HepG2 (cell line): ENCODE measurements around the gene GYS1. TPM values are rescaled to one million over a fixed set of nuclear protein-coding genes. Genes with fewer than 3 reads are reported as not detected.
"Not testable (repeated sequence)": the region's sequence is repeated elsewhere in the genome, so short reads cannot be mapped to it uniquely, and the experiment has no call there.

Experiments used
- ATAC-seq: fragments of 200-7000 bp; cut with Tn5 transposase; 3 replicates; pipeline ENCODE4 v1.9.1; 2020; ENCODE audit warnings: mild to moderate bottlenecking, moderate library complexity
- BruUV-seq: library from RNA; stranded (reverse); fragments of 400-500 nt; replicated peaks from 2 replicates; lab custom pipeline; 2021; lab: Mats Ljungman, UMichigan
- CTCF ChIA-PET: fragments of 300-600 bp; formaldehyde crosslinking; extraction: SDS; loops from one replicate; lab custom pipeline; 2021; ENCODE audit warnings: low total read pairs, inconsistent platforms, low intra/inter-chr PET ratio; lab: Yijun Ruan, JAX
- POLR2A ChIA-PET: fragments of 350-600 bp; sonication (Branson Sonifier 250); formaldehyde crosslinking; loops from one replicate; lab custom pipeline; 2020; ENCODE audit warnings: antibody characterized with exemption, inconsistent platforms; lab: Yijun Ruan, JAX
- DNase-seq: peaks from one replicate; pipeline ENCODE4 v3.0.0-alpha.2; 2015; ENCODE audit warnings: low spot score
- FAIRE-seq: peaks from 3 replicates; lab custom pipeline; 2011; peaks lifted over from hg19 to GRCh38; lab: Jason Lieb, UNC
- H2AFZ ChIP-seq: one replicate; pipeline ENCODE4 v1.6.1; 2011; ENCODE audit warnings: low read length, inconsistent platforms
- H3K27ac ChIP-seq: fragments of 300-600 bp; 3 replicates; pipeline ENCODE4 v1.8.0; 2011; ENCODE audit warnings: mixed run types, mild to moderate bottlenecking, mixed read lengths, low read length, inconsistent platforms; ENCODE audit not compliant: insufficient read depth; ENCODE audit errors: extremely low read length
- H3K27me3 ChIP-seq, 2 experiments: fragments of 200-600 bp in 1 of 2; 2 replicates in 1 of 2; 3 replicates in 1 of 2; pipeline versions ENCODE4 v1.6.0 to v1.8.0; 2011; ENCODE audit warnings: low read length in 2 of 2, mild to moderate bottlenecking in 2 of 2, moderate library complexity in 2 of 2, inconsistent platforms in 1 of 2; ENCODE audit not compliant: insufficient read depth in 2 of 2, control insufficient read depth in 1 of 2
- H3K36me3 ChIP-seq, 2 experiments: fragments of 200-600 bp in 1 of 2; replicated peaks in 1 of 2; 2 replicates in 1 of 2; 3 replicates in 1 of 2; pipeline versions ENCODE4 v1.5.1 to v1.8.0; 2011; ENCODE audit warnings: low read length in 2 of 2, inconsistent platforms in 1 of 2; ENCODE audit not compliant: insufficient read depth in 2 of 2, control insufficient read depth in 1 of 2
- H3K4me1 ChIP-seq: 2 replicates; pipeline ENCODE4 v1.5.1; 2012; ENCODE audit warnings: low read length, inconsistent platforms; ENCODE audit not compliant: insufficient read depth
- H3K4me2 ChIP-seq: 2 replicates; pipeline ENCODE4 v1.6.0; 2011; ENCODE audit warnings: low read depth, low read length, inconsistent platforms
- H3K4me3 ChIP-seq, 3 experiments: fragments of 200-600 bp in 1 of 3; sonication (generic), shearing (Covaris generic) in 1 of 3; replicated peaks in 1 of 3; 2 replicates each; pipeline ENCODE4 v1.5.1; 2011 to 2016; ENCODE audit warnings: low read length in 3 of 3, inconsistent platforms in 2 of 3, low read depth in 2 of 3, mild to moderate bottlenecking in 2 of 3, control low read depth in 1 of 3, mixed read lengths in 1 of 3; ENCODE audit not compliant: insufficient read depth in 1 of 3
- H3K79me2 ChIP-seq: one replicate; pipeline ENCODE4 v1.6.1; 2011; ENCODE audit warnings: low read length, inconsistent platforms; ENCODE audit not compliant: insufficient read depth
- H3K9ac ChIP-seq: 2 replicates; pipeline ENCODE4 v1.6.0; 2011; ENCODE audit warnings: mild to moderate bottlenecking, low read depth, low read length, inconsistent platforms; ENCODE audit not compliant: insufficient read depth
- H3K9me3 ChIP-seq: 2 replicates; pipeline ENCODE4 v1.5.1; 2012; ENCODE audit warnings: mild to moderate bottlenecking, low read length
- H4K20me1 ChIP-seq: 2 replicates; pipeline ENCODE4 v1.6.0; 2011; ENCODE audit warnings: inconsistent platforms, mild to moderate bottlenecking, low read length, moderate library complexity; ENCODE audit not compliant: insufficient read depth
- WGBS: methylation state at CpG from one replicate; pipeline ENCODE4 v1.1.6; 2017; ENCODE audit warnings: low lambda C conversion rate; 5-methylcytosine and 5-hydroxymethylcytosine counted together
- in situ Hi-C: cut with HindIII; loops from 2 replicates; pipeline ENCODE4 v1.10.0; 2017; ENCODE audit warnings: low pct_unique_long_range_greater_than_20kb; ENCODE audit not compliant: extremely low pct_ligation_motif_present
- intact Hi-C: fragments of 100-400 bp; cut with micrococcal nuclease; formaldehyde crosslinking; loops from one replicate; pipeline ENCODE4 v1.10.0; 2022; ENCODE audit not compliant: unreplicated experiment
- polyA plus RNA-seq, 8 experiments: library from polyadenylated mRNA; depleted of rRNA in 3 of 8; stranded (reverse) in 7 of 8; unstranded in 1 of 8; fragments of >200 nt; fragmentation: Illumina TruSeq in 4 of 8; extraction: Trizol in 4 of 8; gene quantifications; 2 replicates each; pipeline versions ENCODE4 v1.2.1 to v1.2.3, GENCODE V29; 2011 to 2016; ENCODE audit warnings: low read depth in 4 of 8, missing spikeins in 1 of 8, mixed read lengths in 1 of 8; ENCODE audit not compliant: insufficient read depth in 1 of 8
- total RNA-seq, 5 experiments: library from RNA; depleted of rRNA; stranded (reverse); fragments of >200 nt; fragmentation: Illumina TruSeq; extraction: Trizol; gene quantifications; 2 replicates each; pipeline ENCODE4 v1.2.3, GENCODE V29; 2016; ENCODE audit warnings: low read depth in 1 of 5
- TF ChIP-seq, protein P1 (sequence below): sonication (generic); formaldehyde crosslinking; IDR thresholded peaks from 2 replicates; pipeline ENCODE4 v1.8.0; 2022; ENCODE audit warnings: missing genetic modification reagents, low read depth, mild to moderate bottlenecking, borderline replicate concordance
- TF ChIP-seq, protein P2 (sequence below): sonication (generic); formaldehyde crosslinking; IDR thresholded peaks from 2 replicates; pipeline ENCODE4 v1.5.0; 2020; ENCODE audit warnings: mild to moderate bottlenecking, missing genetic modification reagents

The GYS1 gene
- total and polyA plus RNA-seq, 2 of the 13 experiments (the other 11 are each of a cell fraction or from before 2014, with no cell fraction given): 18.4 to 42.1 TPM

GRCh38 chr19:48928164-48929025 is 64.7 kb downstream of the GYS1 start:
- in situ Hi-C loops: no loop called here
- H3K79me2 ChIP-seq: no peaks in the 10 kb centered on the region
- H3K4me2 ChIP-seq: no peak overlapping the region
- TF ChIP-seq, protein P1, sequence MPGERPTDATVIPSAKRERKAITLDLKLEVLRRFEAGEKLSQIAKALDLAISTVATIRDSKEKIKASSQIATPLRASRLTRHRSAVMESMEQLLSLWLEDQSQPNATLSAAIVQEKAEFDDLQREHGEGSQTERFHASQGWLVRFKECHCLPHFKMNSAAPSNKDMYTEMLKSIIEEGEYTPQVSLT: no peak
- TF ChIP-seq, protein P2, sequence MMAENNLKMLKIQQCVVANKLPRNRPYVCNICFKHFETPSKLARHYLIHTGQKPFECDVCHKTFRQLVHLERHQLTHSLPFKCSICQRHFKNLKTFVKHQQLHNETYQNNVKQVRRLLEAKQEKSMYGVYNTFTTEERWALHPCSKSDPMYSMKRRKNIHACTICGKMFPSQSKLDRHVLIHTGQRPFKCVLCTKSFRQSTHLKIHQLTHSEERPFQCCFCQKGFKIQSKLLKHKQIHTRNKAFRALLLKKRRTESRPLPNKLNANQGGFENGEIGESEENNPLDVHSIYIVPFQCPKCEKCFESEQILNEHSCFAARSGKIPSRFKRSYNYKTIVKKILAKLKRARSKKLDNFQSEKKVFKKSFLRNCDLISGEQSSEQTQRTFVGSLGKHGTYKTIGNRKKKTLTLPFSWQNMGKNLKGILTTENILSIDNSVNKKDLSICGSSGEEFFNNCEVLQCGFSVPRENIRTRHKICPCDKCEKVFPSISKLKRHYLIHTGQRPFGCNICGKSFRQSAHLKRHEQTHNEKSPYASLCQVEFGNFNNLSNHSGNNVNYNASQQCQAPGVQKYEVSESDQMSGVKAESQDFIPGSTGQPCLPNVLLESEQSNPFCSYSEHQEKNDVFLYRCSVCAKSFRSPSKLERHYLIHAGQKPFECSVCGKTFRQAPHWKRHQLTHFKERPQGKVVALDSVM (CRISPR knock-in tag): peak; percentile 57; the same call in 1 of the 2 replicates
- TF ChIP-seq, all 625 proteins: peak for 1
- POLR2A ChIA-PET: interaction anchor here (0.7 kb wide), 1 partner anchor 24 kb away, joined by 3 read pairs; no protein-coding TSS in a partner anchor
- no peak for ATAC-seq
- WGBS: 83% methylated on average over 15 of the region's 15 CpGs
- CTCF ChIA-PET: no interaction called here
- no peak for DNase-seq
- Histone ChIP-seq H3K9ac (no peak overlapping the region), H3K4me3 (no peak overlapping the region), H3K27ac (no peak overlapping the region), H3K27me3 (0 out of 5 replicates have a peak, but pooled peaks cover 0 to 1% of the 10 kb centered on the region in 2 experiments), H2AFZ (no peak overlapping the region), H4K20me1 (no peaks in the 10 kb centered on the region), H3K36me3 (no peaks in the 10 kb centered on the region), H3K9me3 (no peaks in the 10 kb centered on the region), H3K4me1 (peaks cover 8% of the 10 kb centered on the region)
- FAIRE-seq: no peak
- no TSS peak for BruUV-seq
- intact Hi-C loops: no loop called here

DNA sequence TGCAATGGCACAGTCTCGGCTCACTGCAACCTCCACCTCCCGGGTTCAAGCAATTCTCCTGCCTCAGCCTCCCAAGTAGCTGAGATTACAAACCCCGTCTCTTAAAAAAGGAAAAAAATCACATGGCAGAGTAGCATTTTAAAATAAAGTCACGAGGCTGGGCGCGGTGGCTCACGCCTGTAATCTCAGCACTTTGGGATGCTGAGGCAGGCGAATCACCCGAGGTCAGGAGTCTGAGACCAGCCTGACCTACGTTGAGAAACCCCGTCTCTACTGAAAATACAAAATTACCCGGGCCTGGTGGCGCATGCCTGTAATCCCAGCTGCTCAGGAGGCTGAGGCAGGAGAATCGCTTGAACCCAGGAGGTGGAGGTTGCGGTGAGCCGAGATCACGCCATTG is 65.4 kb downstream of the GYS1 start:
- FAIRE-seq, H3K4me2 ChIP-seq, in situ Hi-C loops, H3K9me3 ChIP-seq, CTCF ChIA-PET, H2AFZ ChIP-seq, H3K27me3 ChIP-seq, H3K79me2 ChIP-seq, H4K20me1 ChIP-seq, ATAC-seq, BruUV-seq, H3K36me3 ChIP-seq, H3K4me1 ChIP-seq, H3K4me3 ChIP-seq, DNase-seq, H3K27ac ChIP-seq, intact Hi-C loops, H3K9ac ChIP-seq: not testable (repeated sequence)
- 84% methylated on average over 17 of the region's 17 CpGs for WGBS
- POLR2A ChIA-PET: interaction anchor here (0.7 kb wide), 1 partner anchor 25 kb away, joined by 3 read pairs; no protein-coding TSS in a partner anchor
